HepG2 (cell line): ENCODE measurements around the gene LCN2. TPM values are rescaled to one million over a fixed set of nuclear protein-coding genes. Genes with fewer than 3 reads are reported as not detected.
"Not testable (repeated sequence)": the region's sequence is repeated elsewhere in the genome, so short reads cannot be mapped to it uniquely, and the experiment has no call there.

Experiments
- ATAC-seq: fragments of 200-7000 bp; cut with Tn5 transposase; 3 replicates; pipeline ENCODE4 v1.9.1; 2020; ENCODE audit warnings: mild to moderate bottlenecking, moderate library complexity
- BruUV-seq: library from RNA; stranded (reverse); fragments of 400-500 nt; replicated peaks from 2 replicates; lab custom pipeline; 2021; lab: Mats Ljungman, UMichigan
- CTCF ChIA-PET: fragments of 300-600 bp; formaldehyde crosslinking; extraction: SDS; loops from one replicate; lab custom pipeline; 2021; ENCODE audit warnings: low total read pairs, inconsistent platforms, low intra/inter-chr PET ratio; lab: Yijun Ruan, JAX
- POLR2A ChIA-PET: fragments of 350-600 bp; sonication (Branson Sonifier 250); formaldehyde crosslinking; loops from one replicate; lab custom pipeline; 2020; ENCODE audit warnings: antibody characterized with exemption, inconsistent platforms; lab: Yijun Ruan, JAX
- DNase-seq: peaks from one replicate; pipeline ENCODE4 v3.0.0-alpha.2; 2015; ENCODE audit warnings: low spot score
- FAIRE-seq: peaks from 3 replicates; lab custom pipeline; 2011; peaks lifted over from hg19 to GRCh38; lab: Jason Lieb, UNC
- H2AFZ ChIP-seq: one replicate; pipeline ENCODE4 v1.6.1; 2011; ENCODE audit warnings: low read length, inconsistent platforms
- H3K27ac ChIP-seq: fragments of 300-600 bp; 3 replicates; pipeline ENCODE4 v1.8.0; 2011; ENCODE audit warnings: mixed run types, mild to moderate bottlenecking, mixed read lengths, low read length, inconsistent platforms; ENCODE audit not compliant: insufficient read depth; ENCODE audit errors: extremely low read length
- H3K27me3 ChIP-seq, 2 experiments: fragments of 200-600 bp in 1 of 2; 2 replicates in 1 of 2; 3 replicates in 1 of 2; pipeline versions ENCODE4 v1.6.0 to v1.8.0; 2011; ENCODE audit warnings: low read length in 2 of 2, mild to moderate bottlenecking in 2 of 2, moderate library complexity in 2 of 2, inconsistent platforms in 1 of 2; ENCODE audit not compliant: insufficient read depth in 2 of 2, control insufficient read depth in 1 of 2
- H3K36me3 ChIP-seq, 2 experiments: fragments of 200-600 bp in 1 of 2; replicated peaks in 1 of 2; 2 replicates in 1 of 2; 3 replicates in 1 of 2; pipeline versions ENCODE4 v1.5.1 to v1.8.0; 2011; ENCODE audit warnings: low read length in 2 of 2, inconsistent platforms in 1 of 2; ENCODE audit not compliant: insufficient read depth in 2 of 2, control insufficient read depth in 1 of 2
- H3K4me1 ChIP-seq: 2 replicates; pipeline ENCODE4 v1.5.1; 2012; ENCODE audit warnings: low read length, inconsistent platforms; ENCODE audit not compliant: insufficient read depth
- H3K4me2 ChIP-seq: 2 replicates; pipeline ENCODE4 v1.6.0; 2011; ENCODE audit warnings: low read depth, low read length, inconsistent platforms
- H3K4me3 ChIP-seq, 3 experiments: fragments of 200-600 bp in 1 of 3; sonication (generic), shearing (Covaris generic) in 1 of 3; replicated peaks in 1 of 3; 2 replicates each; pipeline ENCODE4 v1.5.1; 2011 to 2016; ENCODE audit warnings: low read length in 3 of 3, inconsistent platforms in 2 of 3, low read depth in 2 of 3, mild to moderate bottlenecking in 2 of 3, control low read depth in 1 of 3, mixed read lengths in 1 of 3; ENCODE audit not compliant: insufficient read depth in 1 of 3
- H3K79me2 ChIP-seq: one replicate; pipeline ENCODE4 v1.6.1; 2011; ENCODE audit warnings: low read length, inconsistent platforms; ENCODE audit not compliant: insufficient read depth
- H3K9ac ChIP-seq: 2 replicates; pipeline ENCODE4 v1.6.0; 2011; ENCODE audit warnings: mild to moderate bottlenecking, low read depth, low read length, inconsistent platforms; ENCODE audit not compliant: insufficient read depth
- H3K9me3 ChIP-seq: 2 replicates; pipeline ENCODE4 v1.5.1; 2012; ENCODE audit warnings: mild to moderate bottlenecking, low read length
- H4K20me1 ChIP-seq: 2 replicates; pipeline ENCODE4 v1.6.0; 2011; ENCODE audit warnings: inconsistent platforms, mild to moderate bottlenecking, low read length, moderate library complexity; ENCODE audit not compliant: insufficient read depth
- CTCF ChIP-seq: sonication (generic); formaldehyde crosslinking; IDR thresholded peaks from 2 replicates; pipeline ENCODE4 v1.5.0; 2020; ENCODE audit warnings: mild to moderate bottlenecking, missing genetic modification reagents, moderate library complexity
- HOXA3 ChIP-seq: sonication (generic); formaldehyde crosslinking; IDR thresholded peaks from 2 replicates; pipeline ENCODE4 v1.5.0; 2020; ENCODE audit warnings: missing genetic modification reagents
- STAG1 ChIP-seq: sonication (generic); formaldehyde crosslinking; IDR thresholded peaks from 2 replicates; pipeline ENCODE4 v1.4.0; 2020; ENCODE audit warnings: missing genetic modification reagents
- ZBTB38 ChIP-seq: sonication (generic); formaldehyde crosslinking; IDR thresholded peaks from 2 replicates; pipeline ENCODE4 v1.5.1; 2020; ENCODE audit warnings: mild to moderate bottlenecking, missing genetic modification reagents
- WGBS: methylation state at CpG from one replicate; pipeline ENCODE4 v1.1.6; 2017; ENCODE audit warnings: low lambda C conversion rate; 5-methylcytosine and 5-hydroxymethylcytosine counted together
- in situ Hi-C: cut with HindIII; loops from 2 replicates; pipeline ENCODE4 v1.10.0; 2017; ENCODE audit warnings: low pct_unique_long_range_greater_than_20kb; ENCODE audit not compliant: extremely low pct_ligation_motif_present
- intact Hi-C: fragments of 100-400 bp; cut with micrococcal nuclease; formaldehyde crosslinking; loops from one replicate; pipeline ENCODE4 v1.10.0; 2022; ENCODE audit not compliant: unreplicated experiment
- polyA plus RNA-seq, 8 experiments: library from polyadenylated mRNA; depleted of rRNA in 3 of 8; stranded (reverse) in 7 of 8; unstranded in 1 of 8; fragments of >200 nt; fragmentation: Illumina TruSeq in 4 of 8; extraction: Trizol in 4 of 8; gene quantifications; 2 replicates each; pipeline versions ENCODE4 v1.2.1 to v1.2.3, GENCODE V29; 2011 to 2016; ENCODE audit warnings: low read depth in 4 of 8, missing spikeins in 1 of 8, mixed read lengths in 1 of 8; ENCODE audit not compliant: insufficient read depth in 1 of 8
- total RNA-seq, 5 experiments: library from RNA; depleted of rRNA; stranded (reverse); fragments of >200 nt; fragmentation: Illumina TruSeq; extraction: Trizol; gene quantifications; 2 replicates each; pipeline ENCODE4 v1.2.3, GENCODE V29; 2016; ENCODE audit warnings: low read depth in 1 of 5
- TF ChIP-seq, protein P1 (sequence below): sonication (generic); formaldehyde crosslinking; IDR thresholded peaks from 2 replicates; pipeline ENCODE4 v1.4.0; 2020; ENCODE audit warnings: missing genetic modification reagents

Gene LCN2
- total and polyA plus RNA-seq, 2 of the 13 experiments (the other 11 are each of a cell fraction or from before 2014, with no cell fraction given): 0.38 to 1.4 TPM

- DNase-seq, BruUV-seq, H3K27me3 ChIP-seq, CTCF ChIA-PET, H2AFZ ChIP-seq, H3K79me2 ChIP-seq, H3K9me3 ChIP-seq, H4K20me1 ChIP-seq, H3K4me3 ChIP-seq, ATAC-seq, H3K27ac ChIP-seq, in situ Hi-C loops, H3K4me2 ChIP-seq, FAIRE-seq, H3K4me1 ChIP-seq, H3K9ac ChIP-seq, intact Hi-C loops: not testable (repeated sequence)
- peaks cover 18 to 58% of the 10 kb centered on the region in 2 experiments; a peak in 4 of 5 replicates for H3K36me3 ChIP-seq
- TF ChIP-seq ZBTB38 (CRISPR knock-in tag) (peak; percentile 77; the same call in 1 of the 2 replicates), CTCF (CRISPR knock-in tag) (peak; percentile 64), STAG1 (CRISPR knock-in tag) (peak; percentile 34), HOXA3 (CRISPR knock-in tag) (0 out of 2 replicates have a peak, but pooled peaks have one; percentile 30)
- TF ChIP-seq, protein P1, sequence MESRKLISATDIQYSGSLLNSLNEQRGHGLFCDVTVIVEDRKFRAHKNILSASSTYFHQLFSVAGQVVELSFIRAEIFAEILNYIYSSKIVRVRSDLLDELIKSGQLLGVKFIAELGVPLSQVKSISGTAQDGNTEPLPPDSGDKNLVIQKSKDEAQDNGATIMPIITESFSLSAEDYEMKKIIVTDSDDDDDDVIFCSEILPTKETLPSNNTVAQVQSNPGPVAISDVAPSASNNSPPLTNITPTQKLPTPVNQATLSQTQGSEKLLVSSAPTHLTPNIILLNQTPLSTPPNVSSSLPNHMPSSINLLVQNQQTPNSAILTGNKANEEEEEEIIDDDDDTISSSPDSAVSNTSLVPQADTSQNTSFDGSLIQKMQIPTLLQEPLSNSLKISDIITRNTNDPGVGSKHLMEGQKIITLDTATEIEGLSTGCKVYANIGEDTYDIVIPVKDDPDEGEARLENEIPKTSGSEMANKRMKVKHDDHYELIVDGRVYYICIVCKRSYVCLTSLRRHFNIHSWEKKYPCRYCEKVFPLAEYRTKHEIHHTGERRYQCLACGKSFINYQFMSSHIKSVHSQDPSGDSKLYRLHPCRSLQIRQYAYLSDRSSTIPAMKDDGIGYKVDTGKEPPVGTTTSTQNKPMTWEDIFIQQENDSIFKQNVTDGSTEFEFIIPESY (CRISPR knock-in tag): peak; percentile 99
- 81% methylated on average over 6 of the region's 12 CpGs for WGBS
- POLR2A ChIA-PET: interaction anchor here (0.6 kb wide), 1 partner anchor 22 kb away, joined by 3 read pairs; no protein-coding TSS in a partner anchor
Measured at GRCh38 chr9:128181480-128181879, 32.2 kb downstream of the LCN2 start.
